Measurements from ENCODE around the gene IPO11. TPM values are rescaled to one million over a fixed set of nuclear protein-coding genes. Genes with fewer than 3 reads are reported as not detected.

Gene IPO11
- total and polyA plus RNA-seq, 2 of the 13 experiments (the other 11 are each of a cell fraction or from before 2014, with no cell fraction given), result 13.9 to 24.4 TPM

DNA sequence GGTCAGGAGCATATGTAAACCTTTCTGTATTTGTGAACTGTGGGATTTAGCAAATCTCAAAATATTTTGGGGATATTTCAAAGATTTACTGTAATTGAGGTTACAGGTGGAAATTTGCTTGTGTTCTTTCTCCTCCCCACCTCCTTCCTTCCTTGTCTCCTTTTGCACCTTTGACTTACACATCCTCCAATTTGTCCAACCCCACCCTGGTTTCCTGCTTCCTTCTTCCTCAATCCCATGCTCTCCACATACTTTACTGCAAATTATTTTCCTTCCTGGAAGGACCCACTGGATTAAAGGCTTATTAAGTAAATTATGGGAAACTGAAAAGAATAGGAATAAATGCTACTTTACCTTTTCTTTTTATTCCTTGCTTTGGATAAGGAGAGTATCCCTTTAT lies 91.6 kb downstream of the IPO11 start:
- ChIA-PET CTCF (ENCODE audit: low intra/inter-chr PET ratio, low total read pairs) (interaction anchor here (0.6 kb wide), 1 partner anchor 14 kb away, joined by 3 read pairs; no protein-coding TSS in a partner anchor), POLR2A (no interaction called here)
- no peak overlapping the region for H3K27ac ChIP-seq (ENCODE audit: extremely low read length, insufficient read depth, low read length)
- H4K20me1 ChIP-seq (ENCODE audit: insufficient read depth, low read length), result no peaks in the 10 kb centered on the region
- intact Hi-C loops (cut with micrococcal nuclease; ENCODE audit: unreplicated experiment), result no loop called here
- DNase-seq (ENCODE audit: low spot score) (no peak), FAIRE-seq (no peak), ATAC-seq (no peak)
- H3K27me3 ChIP-seq (ENCODE audit: control insufficient read depth in 1 of 2, insufficient read depth in 2 of 2, low read length in 2 of 2), result no peaks in the 10 kb centered on the region
- no peak overlapping the region for H3K4me2 ChIP-seq (ENCODE audit: low read depth, low read length)
- no peak overlapping the region for H2AFZ ChIP-seq (ENCODE audit: low read length)
- peaks cover 0 to 13% of the 10 kb centered on the region in 2 experiments; a peak in 4 of 5 replicates for H3K36me3 ChIP-seq (replicated peaks in 1 of 2; ENCODE audit: control insufficient read depth in 1 of 2, insufficient read depth in 2 of 2, low read length in 2 of 2)
- no peak overlapping the region for H3K4me3 ChIP-seq (replicated peaks in 1 of 3; ENCODE audit: insufficient read depth in 1 of 3, low read depth in 2 of 3, low read length in 3 of 3)
- no peak for TF ChIP-seq SUZ12 (IDR thresholded peaks at IDR 0.05; ENCODE audit: low read depth, low read length)
- TF ChIP-seq YY1 (IDR thresholded peaks at IDR 0.05; ENCODE audit: insufficient read depth, insufficient replicate concordance, low read depth, low read length), result no peak
- no peak for TF ChIP-seq ZFYVE20 (CRISPR knock-in tag; IDR thresholded peaks at IDR 0.05; ENCODE audit: borderline replicate concordance, low read depth)
- no peak for TF ChIP-seq SAP130 (CRISPR knock-in tag; IDR thresholded peaks at IDR 0.05; ENCODE audit: low read depth)
- no peak for TF ChIP-seq GATA4 (IDR thresholded peaks at IDR 0.05; ENCODE audit: borderline replicate concordance, low read depth)
- TF ChIP-seq ZNF264 (CRISPR knock-in tag; IDR thresholded peaks at IDR 0.05), result no peak
- TF ChIP-seq SIN3A (IDR thresholded peaks at IDR 0.05; ENCODE audit: borderline replicate concordance, low read depth, low read length), result no peak
- no peak for TF ChIP-seq ZNF83 (CRISPR knock-in tag; IDR thresholded peaks at IDR 0.05; ENCODE audit: borderline replicate concordance)
- no peak for TF ChIP-seq ZFP62 (CRISPR knock-in tag; IDR thresholded peaks at IDR 0.05)
- TF ChIP-seq CCDC6 (CRISPR knock-in tag; IDR thresholded peaks at IDR 0.05), result no peak
- TF ChIP-seq, protein P1, sequence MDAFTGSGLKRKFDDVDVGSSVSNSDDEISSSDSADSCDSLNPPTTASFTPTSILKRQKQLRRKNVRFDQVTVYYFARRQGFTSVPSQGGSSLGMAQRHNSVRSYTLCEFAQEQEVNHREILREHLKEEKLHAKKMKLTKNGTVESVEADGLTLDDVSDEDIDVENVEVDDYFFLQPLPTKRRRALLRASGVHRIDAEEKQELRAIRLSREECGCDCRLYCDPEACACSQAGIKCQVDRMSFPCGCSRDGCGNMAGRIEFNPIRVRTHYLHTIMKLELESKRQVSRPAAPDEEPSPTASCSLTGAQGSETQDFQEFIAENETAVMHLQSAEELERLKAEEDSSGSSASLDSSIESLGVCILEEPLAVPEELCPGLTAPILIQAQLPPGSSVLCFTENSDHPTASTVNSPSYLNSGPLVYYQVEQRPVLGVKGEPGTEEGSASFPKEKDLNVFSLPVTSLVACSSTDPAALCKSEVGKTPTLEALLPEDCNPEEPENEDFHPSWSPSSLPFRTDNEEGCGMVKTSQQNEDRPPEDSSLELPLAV (CRISPR knock-in tag; conservative IDR thresholded peaks at IDR 0.05; ENCODE audit: low read depth), result no peak
- TF ChIP-seq IKZF5 (CRISPR knock-in tag; IDR thresholded peaks at IDR 0.05), result no peak
- no peak for TF ChIP-seq MIXL1 (CRISPR knock-in tag; IDR thresholded peaks at IDR 0.05)
- TF ChIP-seq HNRNPK (IDR thresholded peaks at IDR 0.05; ENCODE audit: low read depth, low read length, poor library complexity, severe bottlenecking), result no peak
- TF ChIP-seq NR2C2 (CRISPR knock-in tag; IDR thresholded peaks at IDR 0.05; ENCODE audit: borderline replicate concordance), result no peak
- TF ChIP-seq, protein P2, sequence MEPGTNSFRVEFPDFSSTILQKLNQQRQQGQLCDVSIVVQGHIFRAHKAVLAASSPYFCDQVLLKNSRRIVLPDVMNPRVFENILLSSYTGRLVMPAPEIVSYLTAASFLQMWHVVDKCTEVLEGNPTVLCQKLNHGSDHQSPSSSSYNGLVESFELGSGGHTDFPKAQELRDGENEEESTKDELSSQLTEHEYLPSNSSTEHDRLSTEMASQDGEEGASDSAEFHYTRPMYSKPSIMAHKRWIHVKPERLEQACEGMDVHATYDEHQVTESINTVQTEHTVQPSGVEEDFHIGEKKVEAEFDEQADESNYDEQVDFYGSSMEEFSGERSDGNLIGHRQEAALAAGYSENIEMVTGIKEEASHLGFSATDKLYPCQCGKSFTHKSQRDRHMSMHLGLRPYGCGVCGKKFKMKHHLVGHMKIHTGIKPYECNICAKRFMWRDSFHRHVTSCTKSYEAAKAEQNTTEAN (CRISPR knock-in tag; conservative IDR thresholded peaks at IDR 0.05), result no peak
- TF ChIP-seq EED (CRISPR knock-in tag; IDR thresholded peaks at IDR 0.05), result no peak
- TF ChIP-seq KDM3A (CRISPR knock-in tag; IDR thresholded peaks at IDR 0.05; ENCODE audit: low read depth), result no peak
- no peak for TF ChIP-seq YEATS4 (CRISPR knock-in tag; IDR thresholded peaks at IDR 0.05; ENCODE audit: borderline replicate concordance)
- no peak for TF ChIP-seq YEATS2 (CRISPR knock-in tag; IDR thresholded peaks at IDR 0.05; ENCODE audit: borderline replicate concordance)
- no peaks in the 10 kb centered on the region for H3K9me3 ChIP-seq (ENCODE audit: low read length)
- no peaks in the 10 kb centered on the region for H3K4me1 ChIP-seq (ENCODE audit: insufficient read depth, low read length)
- no peaks in the 10 kb centered on the region for H3K79me2 ChIP-seq (ENCODE audit: insufficient read depth, low read length)
- H3K9ac ChIP-seq (ENCODE audit: insufficient read depth, low read depth, low read length), result no peak overlapping the region
- no TSS peak for BruUV-seq (replicated peaks)
- in situ Hi-C loops (cut with HindIII; ENCODE audit: extremely low pct_ligation_motif_present, low pct_unique_long_range_greater_than_20kb), result no loop called here

Data from HepG2 (cell line).